ENCODE data around the gene ZNF398. TPM values are rescaled to one million over a fixed set of nuclear protein-coding genes. Genes with fewer than 3 reads are reported as not detected.

The ZNF398 gene
- total and polyA plus RNA-seq, 3 donors from 2014 or later: 25.3 to 35.3 (median 29.4) TPM

DNA sequence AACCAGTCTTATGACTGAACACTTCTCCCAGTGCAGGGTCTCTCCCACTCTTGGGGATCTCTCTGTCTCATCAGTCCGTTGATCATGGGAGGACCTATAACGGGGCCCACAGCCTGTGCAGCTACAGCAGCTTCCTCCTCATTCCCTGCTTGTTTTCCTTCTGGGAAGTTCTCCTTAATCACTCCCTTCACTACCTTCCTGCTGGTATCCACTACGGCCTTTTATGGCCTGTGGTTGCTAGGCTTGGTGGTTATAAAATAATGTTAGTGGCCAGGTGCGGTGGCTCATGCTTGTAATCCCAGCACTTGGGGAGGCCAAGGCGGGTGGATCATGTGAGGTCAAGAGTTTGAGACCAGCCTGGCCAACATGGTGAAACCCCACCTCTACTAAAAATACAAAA, 44.6 kb downstream of the ZNF398 start:
- TF ChIP-seq POLR2A (IDR thresholded peaks at IDR 0.05) (no peak), CTCF (IDR thresholded peaks at IDR 0.05) (no peak)
- 62 to 66% methylated on average over 5 of the region's 5 CpGs for WGBS, 2 donors
- no peak for DNase-seq
- no peaks in the 10 kb centered on the region for H3K36me3 ChIP-seq (ENCODE audit: low read depth, missing control alignments)
- H3K27ac ChIP-seq: no peak overlapping the region
- intact Hi-C loops (cut with DNase I; ENCODE audit: low total_unique reads): no loop called here
- no peaks in the 10 kb centered on the region for H3K27me3 ChIP-seq
- H3K4me3 ChIP-seq: no peak overlapping the region
- no peaks in the 10 kb centered on the region for H3K9me3 ChIP-seq
- H3K4me1 ChIP-seq: peaks cover 5% of the 10 kb centered on the region

DNA sequence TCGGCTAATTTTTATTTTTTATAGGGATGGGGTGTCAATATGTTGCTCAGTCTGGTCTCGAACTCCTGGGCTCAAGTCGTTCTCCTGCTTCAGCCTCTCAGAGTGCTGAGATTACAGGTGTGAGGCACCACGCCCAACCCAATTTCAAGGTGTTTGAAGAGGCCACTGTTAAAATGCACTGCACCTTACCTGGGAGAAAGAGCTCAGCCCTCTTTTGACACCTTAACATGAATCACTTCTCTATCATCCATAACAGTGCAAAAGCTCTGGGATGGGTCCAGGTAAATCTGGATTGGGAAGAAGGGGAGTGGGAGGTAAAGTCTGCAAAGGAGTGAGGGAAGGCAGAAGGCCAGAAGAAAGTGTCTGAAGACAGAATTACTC, 47.5 kb downstream of the ZNF398 start:
- 46 to 74% methylated on average over 4 of the region's 4 CpGs for WGBS, 2 donors
- Histone ChIP-seq H3K4me3 (peak overlapping the region; percentile 69 to 79), H3K9me3 (no peaks in the 10 kb centered on the region), H3K27ac (peak overlapping the region in 1 of 2 donors; percentile 86), H3K4me1 (peaks cover 9% of the 10 kb centered on the region), H3K27me3 (no peaks in the 10 kb centered on the region), H3K36me3 (ENCODE audit: low read depth, missing control alignments) (no peaks in the 10 kb centered on the region)
- no peak for DNase-seq
- TF ChIP-seq CTCF (IDR thresholded peaks at IDR 0.05): no peak
- no peak for TF ChIP-seq POLR2A (IDR thresholded peaks at IDR 0.05)
- intact Hi-C loops (cut with DNase I; ENCODE audit: low total_unique reads): no loop called here

DNA sequence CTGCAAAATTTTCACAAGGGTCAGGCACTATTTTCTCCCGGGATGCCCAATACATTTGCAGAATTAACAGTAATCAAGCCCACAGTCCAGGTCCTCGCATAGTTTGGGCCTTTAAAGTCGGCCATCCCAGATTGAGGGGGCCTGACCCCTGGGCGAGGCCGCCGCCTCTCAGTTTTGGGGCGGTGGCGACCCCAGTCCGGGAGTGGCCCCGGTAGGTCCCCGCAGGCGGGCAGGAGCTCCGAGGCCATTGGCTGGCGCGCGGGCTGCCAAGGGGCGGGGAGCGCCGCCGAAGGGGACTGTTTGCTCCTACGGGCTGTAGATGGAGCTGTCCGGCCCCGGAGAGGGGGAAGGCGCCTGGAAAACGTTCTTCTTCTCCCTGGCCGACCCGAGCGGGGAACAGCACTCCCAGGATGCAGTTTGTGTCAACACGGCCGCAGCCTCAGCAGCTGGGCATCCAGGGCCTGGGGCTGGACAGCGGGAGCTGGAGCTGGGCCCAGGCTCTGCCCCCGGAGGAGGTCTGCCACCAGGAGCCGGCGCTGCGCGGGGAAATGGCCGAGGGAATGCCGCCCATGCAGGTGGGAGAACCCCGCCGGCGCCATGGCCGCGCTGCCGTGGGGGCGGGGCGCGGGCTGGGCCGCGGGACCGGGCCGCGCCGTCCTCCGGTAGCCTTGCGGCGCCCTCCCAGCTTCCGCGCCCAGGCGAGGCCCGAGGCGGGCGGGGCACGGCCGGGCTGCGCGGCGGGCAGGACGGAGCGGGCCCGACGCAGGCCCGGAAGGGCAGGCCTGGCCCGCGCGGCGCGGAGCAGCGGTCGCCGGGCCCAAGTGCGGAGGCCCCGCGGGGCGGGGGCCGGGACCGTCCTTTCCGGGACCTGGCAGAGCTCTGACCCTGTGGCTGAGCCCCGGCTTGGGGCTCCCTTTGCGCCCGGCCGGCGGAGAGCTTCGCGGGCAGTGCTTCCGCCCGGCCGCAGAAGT, 48.2 kb downstream of the ZNF398 start, which contains the start of gene ZNF282:
TSS of gene ZNF282 (plus strand) at position 367 of the 971 bp plus-strand sequence. CDS start at position 411, 44 bp downstream.
- TF ChIP-seq CTCF (IDR thresholded peaks at IDR 0.05) (peak in 2 of 3 experiments; percentile 40 to 54), POLR2A (IDR thresholded peaks at IDR 0.05) (no peak)
- intact Hi-C loops (cut with DNase I; ENCODE audit: low total_unique reads): no loop called here
- H3K4me1 ChIP-seq: peaks cover 9% of the 10 kb centered on the region
- H3K9me3 ChIP-seq: no peaks in the 10 kb centered on the region
- peak; percentile 90 for DNase-seq
- H3K4me3 ChIP-seq: peak within 1 kb of the TSS; percentile 69 to 79
- peak within 1 kb of the TSS; percentile 58 to 86 for H3K27ac ChIP-seq
- H3K27me3 ChIP-seq: no peaks in the 10 kb centered on the region
- no peaks in the 10 kb centered on the region for H3K36me3 ChIP-seq (ENCODE audit: low read depth, missing control alignments)
- 0% methylated on average over 2 to 23 of the region's 97 CpGs for WGBS, 2 donors

- DNase-seq: peak; percentile 30
- Histone ChIP-seq H3K27me3 (no peaks in the 10 kb centered on the region), H3K4me3 (peak overlapping the region; percentile 69 to 79), H3K4me1 (peaks cover 9% of the 10 kb centered on the region), H3K36me3 (ENCODE audit: low read depth, missing control alignments) (no peaks in the 10 kb centered on the region), H3K9me3 (no peaks in the 10 kb centered on the region), H3K27ac (peak overlapping the region; percentile 58 to 86)
- TF ChIP-seq POLR2A (IDR thresholded peaks at IDR 0.05) (no peak), CTCF (IDR thresholded peaks at IDR 0.05) (no peak)
- intact Hi-C loops (cut with DNase I; ENCODE audit: low total_unique reads): no loop called here
- 1 to 3% methylated on average over 11 to 17 of the region's 17 CpGs for WGBS, 2 donors
Observed at GRCh38 chr7:149196151-149196704, 49.0 kb downstream of the ZNF398 start.
